Measurements from ENCODE around the gene ZNF532.

DNA sequence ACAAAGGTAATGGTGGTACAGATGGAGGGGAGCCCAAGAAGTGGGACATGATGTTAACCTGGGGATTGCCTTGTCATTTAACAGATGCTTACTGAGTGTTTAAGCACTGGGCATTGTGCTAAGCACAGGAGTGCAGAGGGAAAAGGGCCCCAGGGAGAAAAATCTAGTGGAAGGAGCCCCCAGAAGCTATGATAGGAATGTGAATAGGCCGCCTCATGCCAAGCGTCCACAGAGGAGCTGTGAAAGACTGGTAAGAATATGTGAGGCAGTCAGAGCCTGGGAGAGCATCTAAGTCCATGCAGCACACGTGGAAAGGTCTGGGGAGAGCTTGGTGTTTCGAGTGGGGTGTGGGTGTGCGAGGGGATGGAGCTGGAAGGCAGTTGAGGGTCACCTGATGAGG lies 5.5 kb downstream of the ZNF532 start:
- TF ChIP-seq, protein P1, sequence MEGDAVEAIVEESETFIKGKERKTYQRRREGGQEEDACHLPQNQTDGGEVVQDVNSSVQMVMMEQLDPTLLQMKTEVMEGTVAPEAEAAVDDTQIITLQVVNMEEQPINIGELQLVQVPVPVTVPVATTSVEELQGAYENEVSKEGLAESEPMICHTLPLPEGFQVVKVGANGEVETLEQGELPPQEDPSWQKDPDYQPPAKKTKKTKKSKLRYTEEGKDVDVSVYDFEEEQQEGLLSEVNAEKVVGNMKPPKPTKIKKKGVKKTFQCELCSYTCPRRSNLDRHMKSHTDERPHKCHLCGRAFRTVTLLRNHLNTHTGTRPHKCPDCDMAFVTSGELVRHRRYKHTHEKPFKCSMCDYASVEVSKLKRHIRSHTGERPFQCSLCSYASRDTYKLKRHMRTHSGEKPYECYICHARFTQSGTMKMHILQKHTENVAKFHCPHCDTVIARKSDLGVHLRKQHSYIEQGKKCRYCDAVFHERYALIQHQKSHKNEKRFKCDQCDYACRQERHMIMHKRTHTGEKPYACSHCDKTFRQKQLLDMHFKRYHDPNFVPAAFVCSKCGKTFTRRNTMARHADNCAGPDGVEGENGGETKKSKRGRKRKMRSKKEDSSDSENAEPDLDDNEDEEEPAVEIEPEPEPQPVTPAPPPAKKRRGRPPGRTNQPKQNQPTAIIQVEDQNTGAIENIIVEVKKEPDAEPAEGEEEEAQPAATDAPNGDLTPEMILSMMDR (IDR thresholded peaks at IDR 0.05): no peak
- no peak for TF ChIP-seq ZFX (IDR thresholded peaks at IDR 0.05; ENCODE audit: borderline replicate concordance)
